HepG2 (cell line): ENCODE data around the gene SLC2A2. TPM values are rescaled to one million over a fixed set of nuclear protein-coding genes. Genes with fewer than 3 reads are reported as not detected.

Experiments
- DR1 ChIP-seq: sonication (generic); formaldehyde crosslinking; IDR thresholded peaks from 2 replicates; pipeline ENCODE4 v1.8.0; 2021; ENCODE audit warnings: mild to moderate bottlenecking, missing genetic modification reagents, inconsistent platforms
- FOXP1 ChIP-seq, 2 experiments: fragments of 450-650 bp in 1 of 2; IDR thresholded peaks; 2 replicates each; pipeline ENCODE4 v1.6.1; 2017 to 2018; ENCODE audit warnings: antibody characterized with exemption in 1 of 2
- IRF2 ChIP-seq: IDR thresholded peaks from 2 replicates; pipeline ENCODE4 v1.6.1; 2018; ENCODE audit warnings: missing genetic modification reagents, missing compliant biosample characterization
- IRX3 ChIP-seq: sonication (generic); formaldehyde crosslinking; IDR thresholded peaks from 2 replicates; pipeline ENCODE4 v1.8.1; 2023; ENCODE audit warnings: mild to moderate bottlenecking, low read depth, missing genetic modification reagents, borderline replicate concordance
- NONO ChIP-seq, 2 experiments: fragments of 450-650 bp in 1 of 2; sonication (generic) in 1 of 2; formaldehyde crosslinking in 1 of 2; IDR thresholded peaks in 1 of 2; conservative IDR thresholded peaks in 1 of 2; 2 replicates each; pipeline versions ENCODE4 v1.6.1 to v1.8.0; 2017 to 2022; ENCODE audit warnings: mild to moderate bottlenecking in 1 of 2, missing genetic modification reagents in 1 of 2, moderate library complexity in 1 of 2
- NR2C2 ChIP-seq: sonication (generic); formaldehyde crosslinking; IDR thresholded peaks from 2 replicates; pipeline ENCODE4 v1.4.0; 2020; ENCODE audit warnings: missing genetic modification reagents, mild to moderate bottlenecking, moderate library complexity, borderline replicate concordance
- SALL1 ChIP-seq: sonication (generic); formaldehyde crosslinking; IDR thresholded peaks from 2 replicates; pipeline ENCODE4 v1.8.0; 2022; ENCODE audit warnings: mild to moderate bottlenecking, missing genetic modification reagents
- SETDB1 ChIP-seq: sonication (generic); formaldehyde crosslinking; IDR thresholded peaks from 2 replicates; pipeline ENCODE4 v1.5.1; 2020; ENCODE audit warnings: missing genetic modification reagents, mild to moderate bottlenecking, borderline replicate concordance
- ZNF24 ChIP-seq: fragments of 450-650 bp; IDR thresholded peaks from 2 replicates; pipeline ENCODE4 v1.6.1; 2017; ENCODE audit warnings: antibody characterized with exemption, mild to moderate bottlenecking
- ZNF549 ChIP-seq: sonication (generic); formaldehyde crosslinking; IDR thresholded peaks from 2 replicates; pipeline ENCODE4 v1.5.0; 2020; ENCODE audit warnings: missing genetic modification reagents
- ZNF569 ChIP-seq: sonication (generic); formaldehyde crosslinking; IDR thresholded peaks from 2 replicates; pipeline ENCODE4 v1.5.0; 2020; ENCODE audit warnings: mild to moderate bottlenecking, missing genetic modification reagents, moderate library complexity, borderline replicate concordance
- ZNF775 ChIP-seq: sonication (generic); formaldehyde crosslinking; IDR thresholded peaks from 2 replicates; pipeline ENCODE4 v1.4.0; 2020; ENCODE audit warnings: missing genetic modification reagents, mild to moderate bottlenecking, moderate library complexity, borderline replicate concordance
- ZNF83 ChIP-seq: sonication (generic); formaldehyde crosslinking; IDR thresholded peaks from 2 replicates; pipeline ENCODE4 v1.4.0; 2020; ENCODE audit warnings: missing genetic modification reagents, mild to moderate bottlenecking, borderline replicate concordance
- polyA plus RNA-seq, 8 experiments: library from polyadenylated mRNA; depleted of rRNA in 3 of 8; stranded (reverse) in 7 of 8; unstranded in 1 of 8; fragments of >200 nt; fragmentation: Illumina TruSeq in 4 of 8; extraction: Trizol in 4 of 8; gene quantifications; 2 replicates each; pipeline versions ENCODE4 v1.2.1 to v1.2.3, GENCODE V29; 2011 to 2016; ENCODE audit warnings: low read depth in 4 of 8, missing spikeins in 1 of 8, mixed read lengths in 1 of 8; ENCODE audit not compliant: insufficient read depth in 1 of 8
- total RNA-seq, 5 experiments: library from RNA; depleted of rRNA; stranded (reverse); fragments of >200 nt; fragmentation: Illumina TruSeq; extraction: Trizol; gene quantifications; 2 replicates each; pipeline ENCODE4 v1.2.3, GENCODE V29; 2016; ENCODE audit warnings: low read depth in 1 of 5
- TF ChIP-seq, protein P1 (sequence below): sonication (generic); formaldehyde crosslinking; IDR thresholded peaks from 2 replicates; pipeline ENCODE4 v1.5.0; 2020; ENCODE audit warnings: mild to moderate bottlenecking, missing genetic modification reagents, borderline replicate concordance
- TF ChIP-seq, protein P2 (sequence below): sonication (generic); formaldehyde crosslinking; IDR thresholded peaks from 2 replicates; pipeline ENCODE4 v1.4.0; 2020; ENCODE audit warnings: missing genetic modification reagents, borderline replicate concordance
- TF ChIP-seq, protein P3 (sequence below), 2 experiments: sonication (generic) in 1 of 2; formaldehyde crosslinking in 1 of 2; IDR thresholded peaks; 2 replicates each; pipeline versions ENCODE4 v1.4.0 to v1.6.1; 2018 to 2020; ENCODE audit warnings: missing genetic modification reagents in 2 of 2, borderline replicate concordance in 1 of 2, low read depth in 1 of 2, mild to moderate bottlenecking in 1 of 2, missing biosample characterization in 1 of 2
- TF ChIP-seq, protein P4 (sequence below): IDR thresholded peaks from 2 replicates; pipeline ENCODE4 v1.6.1; 2016; ENCODE audit warnings: missing biosample characterization, missing genetic modification reagents, low read depth

Gene SLC2A2
- total and polyA plus RNA-seq, 2 of the 13 experiments (the other 11 are each of a cell fraction or from before 2014, with no cell fraction given) = 19.5 to 23.2 TPM

DNA sequence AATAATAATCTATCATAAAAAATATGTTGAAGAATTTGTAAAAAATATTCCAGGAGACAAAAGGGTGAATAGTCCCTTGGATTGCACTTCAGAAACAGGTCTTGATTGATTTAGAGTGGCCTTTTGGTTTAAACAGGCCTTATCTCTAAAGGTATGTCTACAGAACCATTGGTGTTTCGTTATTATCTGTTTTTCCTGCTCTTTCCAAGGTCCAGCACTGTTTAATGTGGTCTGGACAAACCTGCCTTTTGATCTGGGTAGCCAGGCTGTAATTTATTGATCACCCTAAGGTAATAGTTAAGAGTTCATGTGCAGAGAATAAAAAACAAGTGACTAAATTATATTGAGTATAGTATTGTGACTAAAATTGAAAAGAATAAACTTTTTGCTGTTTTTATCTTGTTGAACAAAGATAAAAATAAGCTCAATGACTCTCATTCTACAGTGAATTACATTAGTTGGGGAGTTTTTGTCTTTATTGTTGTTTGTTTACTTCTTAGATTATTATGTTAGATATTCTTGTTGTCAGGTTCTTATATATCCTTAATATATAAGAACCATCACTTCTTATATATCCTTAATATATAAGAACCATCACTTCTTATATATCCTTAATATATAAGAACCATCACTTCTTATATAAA lies 25.1 kb downstream of the SLC2A2 start (continued):
- TF ChIP-seq, protein P1, sequence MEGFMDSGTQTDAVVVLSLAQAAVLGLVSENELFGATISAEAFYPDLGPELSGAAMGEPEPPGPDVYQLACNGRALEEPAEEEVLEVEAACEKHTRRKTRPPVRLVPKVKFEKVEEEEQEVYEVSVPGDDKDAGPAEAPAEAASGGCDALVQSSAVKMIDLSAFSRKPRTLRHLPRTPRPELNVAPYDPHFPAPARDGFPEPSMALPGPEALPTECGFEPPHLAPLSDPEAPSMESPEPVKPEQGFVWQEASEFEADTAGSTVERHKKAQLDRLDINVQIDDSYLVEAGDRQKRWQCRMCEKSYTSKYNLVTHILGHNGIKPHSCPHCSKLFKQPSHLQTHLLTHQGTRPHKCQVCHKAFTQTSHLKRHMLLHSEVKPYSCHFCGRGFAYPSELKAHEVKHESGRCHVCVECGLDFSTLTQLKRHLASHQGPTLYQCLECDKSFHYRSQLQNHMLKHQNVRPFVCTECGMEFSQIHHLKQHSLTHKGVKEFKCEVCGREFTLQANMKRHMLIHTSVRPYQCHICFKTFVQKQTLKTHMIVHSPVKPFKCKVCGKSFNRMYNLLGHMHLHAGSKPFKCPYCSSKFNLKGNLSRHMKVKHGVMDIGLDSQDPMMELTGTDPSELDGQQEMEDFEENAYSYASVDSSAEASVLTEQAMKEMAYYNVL (CRISPR knock-in tag) = peak; percentile 74; the same call in 1 of the 2 replicates
- TF ChIP-seq, protein P2, sequence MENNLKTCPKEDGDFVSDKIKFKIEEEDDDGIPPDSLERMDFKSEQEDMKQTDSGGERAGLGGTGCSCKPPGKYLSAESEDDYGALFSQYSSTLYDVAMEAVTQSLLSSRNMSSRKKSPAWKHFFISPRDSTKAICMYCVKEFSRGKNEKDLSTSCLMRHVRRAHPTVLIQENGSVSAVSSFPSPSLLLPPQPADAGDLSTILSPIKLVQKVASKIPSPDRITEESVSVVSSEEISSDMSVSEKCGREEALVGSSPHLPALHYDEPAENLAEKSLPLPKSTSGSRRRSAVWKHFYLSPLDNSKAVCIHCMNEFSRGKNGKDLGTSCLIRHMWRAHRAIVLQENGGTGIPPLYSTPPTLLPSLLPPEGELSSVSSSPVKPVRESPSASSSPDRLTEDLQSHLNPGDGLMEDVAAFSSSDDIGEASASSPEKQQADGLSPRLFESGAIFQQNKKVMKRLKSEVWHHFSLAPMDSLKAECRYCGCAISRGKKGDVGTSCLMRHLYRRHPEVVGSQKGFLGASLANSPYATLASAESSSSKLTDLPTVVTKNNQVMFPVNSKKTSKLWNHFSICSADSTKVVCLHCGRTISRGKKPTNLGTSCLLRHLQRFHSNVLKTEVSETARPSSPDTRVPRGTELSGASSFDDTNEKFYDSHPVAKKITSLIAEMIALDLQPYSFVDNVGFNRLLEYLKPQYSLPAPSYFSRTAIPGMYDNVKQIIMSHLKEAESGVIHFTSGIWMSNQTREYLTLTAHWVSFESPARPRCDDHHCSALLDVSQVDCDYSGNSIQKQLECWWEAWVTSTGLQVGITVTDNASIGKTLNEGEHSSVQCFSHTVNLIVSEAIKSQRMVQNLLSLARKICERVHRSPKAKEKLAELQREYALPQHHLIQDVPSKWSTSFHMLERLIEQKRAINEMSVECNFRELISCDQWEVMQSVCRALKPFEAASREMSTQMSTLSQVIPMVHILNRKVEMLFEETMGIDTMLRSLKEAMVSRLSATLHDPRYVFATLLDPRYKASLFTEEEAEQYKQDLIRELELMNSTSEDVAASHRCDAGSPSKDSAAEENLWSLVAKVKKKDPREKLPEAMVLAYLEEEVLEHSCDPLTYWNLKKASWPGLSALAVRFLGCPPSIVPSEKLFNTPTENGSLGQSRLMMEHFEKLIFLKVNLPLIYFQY (CRISPR knock-in tag) = 0 out of 2 replicates have a peak, but pooled peaks have one; percentile 33
- TF ChIP-seq SALL1 (CRISPR knock-in tag) (peak; percentile 80; the same call in 1 of the 2 replicates), ZNF24 (0 out of 2 replicates have a peak, but pooled peaks have one; percentile 21), SETDB1 (CRISPR knock-in tag) (no peak), NONO (IDR thresholded peaks at IDR 0.05) (no peak), NONO (CRISPR knock-in tag; conservative IDR thresholded peaks at IDR 0.05) (0 out of 2 replicates have a peak, but pooled peaks have one; percentile 33), IRF2 (peak; percentile 78; the same call in 1 of the 2 replicates), ZNF83 (no peak), ZNF549 (CRISPR knock-in tag) (no peak), DR1 (CRISPR knock-in tag) (no peak), NR2C2 (CRISPR knock-in tag) (0 out of 2 replicates have a peak, but pooled peaks have one; percentile 31), FOXP1 (IDR thresholded peaks at IDR 0.05) (0 out of 2 replicates have a peak, but pooled peaks have one; percentile 43), FOXP1 (CRISPR knock-in tag; IDR thresholded peaks at IDR 0.05) (peak; percentile 94), ZNF569 (CRISPR knock-in tag) (no peak), IRX3 (CRISPR knock-in tag) (no peak), ZNF775 (CRISPR knock-in tag) (no peak)
- TF ChIP-seq, protein P3, sequence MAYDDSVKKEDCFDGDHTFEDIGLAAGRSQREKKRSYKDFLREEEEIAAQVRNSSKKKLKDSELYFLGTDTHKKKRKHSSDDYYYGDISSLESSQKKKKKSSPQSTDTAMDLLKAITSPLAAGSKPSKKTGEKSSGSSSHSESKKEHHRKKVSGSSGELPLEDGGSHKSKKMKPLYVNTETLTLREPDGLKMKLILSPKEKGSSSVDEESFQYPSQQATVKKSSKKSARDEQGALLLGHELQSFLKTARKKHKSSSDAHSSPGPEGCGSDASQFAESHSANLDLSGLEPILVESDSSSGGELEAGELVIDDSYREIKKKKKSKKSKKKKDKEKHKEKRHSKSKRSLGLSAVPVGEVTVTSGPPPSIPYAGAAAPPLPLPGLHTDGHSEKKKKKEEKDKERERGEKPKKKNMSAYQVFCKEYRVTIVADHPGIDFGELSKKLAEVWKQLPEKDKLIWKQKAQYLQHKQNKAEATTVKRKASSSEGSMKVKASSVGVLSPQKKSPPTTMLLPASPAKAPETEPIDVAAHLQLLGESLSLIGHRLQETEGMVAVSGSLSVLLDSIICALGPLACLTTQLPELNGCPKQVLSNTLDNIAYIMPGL (CRISPR knock-in tag; IDR thresholded peaks at IDR 0.05; ENCODE audit: borderline replicate concordance in 1 of 2, low read depth in 1 of 2) = no peak
- TF ChIP-seq, protein P4, sequence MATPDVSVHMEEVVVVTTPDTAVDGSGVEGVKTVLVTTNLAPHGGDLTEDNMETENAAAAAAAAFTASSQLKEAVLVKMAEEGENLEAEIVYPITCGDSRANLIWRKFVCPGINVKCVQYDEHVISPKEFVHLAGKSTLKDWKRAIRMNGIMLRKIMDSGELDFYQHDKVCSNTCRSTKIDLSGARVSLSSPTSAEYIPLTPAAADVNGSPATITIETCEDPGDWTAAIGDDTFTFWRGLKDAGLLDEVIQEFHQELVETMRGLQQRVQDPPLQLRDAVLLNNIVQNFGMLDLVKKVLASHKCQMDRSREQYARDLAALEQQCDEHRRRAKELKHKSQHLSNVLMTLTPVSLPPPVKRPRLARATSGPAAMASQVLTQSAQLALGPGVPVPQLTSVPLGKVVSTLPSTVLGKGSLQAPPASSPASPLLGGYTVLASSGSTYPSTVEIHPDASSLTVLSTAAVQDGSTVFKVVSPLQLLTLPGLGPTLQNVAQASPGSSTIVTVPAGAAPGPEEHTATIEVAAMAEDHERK (CRISPR knock-in tag) = no peak
